H1 (cell line): Measurements from ENCODE around the gene CDK7. TPM values are rescaled to one million over a fixed set of nuclear protein-coding genes. Genes with fewer than 3 reads are reported as not detected.

Experiments
- ATF3 ChIP-seq: IDR thresholded peaks from 2 replicates; pipeline ENCODE4 v1.6.1; 2011; ENCODE audit warnings: low read depth, mild to moderate bottlenecking, low read length; ENCODE audit not compliant: insufficient read depth
- BCL11A ChIP-seq, 2 experiments: IDR thresholded peaks; one replicate each; pipeline ENCODE4 v1.6.1; 2011; ENCODE audit warnings: low read depth in 2 of 2, low read length in 2 of 2, mild to moderate bottlenecking in 2 of 2
- BRCA1 ChIP-seq: IDR thresholded peaks from 2 replicates; pipeline ENCODE4 v1.6.1; 2012; ENCODE audit warnings: low read depth, low read length, improper control_type of control experiment
- CHD1 ChIP-seq: IDR thresholded peaks from 2 replicates; pipeline ENCODE4 v1.6.1; 2012; ENCODE audit warnings: low read depth, low read length, improper control_type of control experiment
- CHD7 ChIP-seq: fragments of 300-600 bp; sonication (generic); IDR thresholded peaks from 2 replicates; pipeline ENCODE4 v1.7.1; 2012; ENCODE audit warnings: low read length, moderate library complexity, mild to moderate bottlenecking, inconsistent platforms; ENCODE audit not compliant: insufficient replicate concordance
- SIN3A ChIP-seq, 2 experiments: IDR thresholded peaks in 1 of 2; conservative IDR thresholded peaks in 1 of 2; 2 replicates each; pipeline ENCODE4 v1.6.1; 2011 to 2012; ENCODE audit warnings: low read length in 2 of 2, improper control_type of control experiment in 1 of 2, low read depth in 1 of 2, mild to moderate bottlenecking in 1 of 2
- SUZ12 ChIP-seq: fragments of 200-600 bp; sonication (generic); IDR thresholded peaks from 2 replicates; pipeline ENCODE4 v1.6.1; 2012; ENCODE audit warnings: mild to moderate bottlenecking, inconsistent platforms, low read length, moderate library complexity, mixed read lengths
- TAF1 ChIP-seq: IDR thresholded peaks from 2 replicates; pipeline ENCODE4 v1.6.1; 2011; ENCODE audit warnings: mild to moderate bottlenecking, low read depth, low read length
- TCF12 ChIP-seq: IDR thresholded peaks from 2 replicates; pipeline ENCODE4 v1.6.1; 2011; ENCODE audit warnings: low read depth, mild to moderate bottlenecking, low read length
- TEAD4 ChIP-seq: IDR thresholded peaks from 2 replicates; pipeline ENCODE4 v1.6.1; 2012; ENCODE audit warnings: low read depth, low read length, inconsistent platforms, mixed read lengths
- polyA plus RNA-seq, 7 experiments: library from polyadenylated mRNA; depleted of rRNA in 3 of 7; stranded (reverse) in 5 of 7; unstranded in 2 of 7; fragments of >200 nt in 5 of 7; fragments of 200-250 nt in 2 of 7; gene quantifications; 1 replicate in 5 of 7; 2 replicates in 1 of 7; 4 replicates in 1 of 7; pipeline versions ENCODE4 v1.2.1 to v1.2.3, GENCODE V29; 2011 to 2013; ENCODE audit warnings: missing spikeins in 2 of 7, mixed read lengths in 2 of 7
- total RNA-seq: library from RNA; stranded (reverse); fragmentation: NEBNext Ultra II Directional; extraction: Animal tissue kit (Norgen Biotek cat#: 25700); gene quantifications from 2 replicates; pipeline ENCODE4 v1.2.1, GENCODE V29; 2021

CDK7 gene
- total and polyA plus RNA-seq, 2 of the 8 experiments (the other 6 are each of a cell fraction or from before 2014, with no cell fraction given), result 39.9 to 63.4 TPM

DNA sequence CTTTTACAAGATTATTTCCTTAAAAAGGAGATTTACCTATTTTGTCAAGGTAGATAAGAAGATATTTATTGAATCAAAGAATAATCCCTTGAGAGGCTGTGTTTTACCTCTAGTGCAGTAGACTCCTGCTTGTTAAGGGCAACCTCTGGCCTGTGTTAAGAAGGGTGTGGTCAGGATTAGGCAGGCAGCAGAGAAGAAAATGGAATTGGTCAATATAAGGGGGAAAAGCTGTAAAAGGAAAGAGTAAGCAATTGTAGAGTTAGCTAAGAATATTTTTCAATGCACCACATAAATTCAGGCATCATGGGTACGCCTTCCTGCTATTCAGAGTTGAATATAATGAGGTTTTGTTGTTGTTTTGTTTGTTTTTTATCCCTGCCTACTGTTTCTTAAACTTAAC is 91.7 kb downstream of the CDK7 start (continued):
- TF ChIP-seq CHD7, result no peak
- TF ChIP-seq TEAD4, result no peak
- TF ChIP-seq SIN3A (conservative IDR thresholded peaks at IDR 0.05 in 1 of 2, IDR thresholded peaks at IDR 0.05 in 1 of 2; ENCODE audit: low read depth in 1 of 2, low read length in 2 of 2), result no peak
- TF ChIP-seq TCF12, result no peak
- TF ChIP-seq BRCA1, result no peak
- no peak for TF ChIP-seq SUZ12
- TF ChIP-seq ATF3, result no peak
- TF ChIP-seq BCL11A (IDR thresholded peaks at IDR 0.05; ENCODE audit: low read depth in 2 of 2, low read length in 2 of 2), result no peak
- no peak for TF ChIP-seq TAF1
- TF ChIP-seq CHD1, result no peak
